Measurements from ENCODE around the gene IRF2BP2.

The IRF2BP2 gene

DNA sequence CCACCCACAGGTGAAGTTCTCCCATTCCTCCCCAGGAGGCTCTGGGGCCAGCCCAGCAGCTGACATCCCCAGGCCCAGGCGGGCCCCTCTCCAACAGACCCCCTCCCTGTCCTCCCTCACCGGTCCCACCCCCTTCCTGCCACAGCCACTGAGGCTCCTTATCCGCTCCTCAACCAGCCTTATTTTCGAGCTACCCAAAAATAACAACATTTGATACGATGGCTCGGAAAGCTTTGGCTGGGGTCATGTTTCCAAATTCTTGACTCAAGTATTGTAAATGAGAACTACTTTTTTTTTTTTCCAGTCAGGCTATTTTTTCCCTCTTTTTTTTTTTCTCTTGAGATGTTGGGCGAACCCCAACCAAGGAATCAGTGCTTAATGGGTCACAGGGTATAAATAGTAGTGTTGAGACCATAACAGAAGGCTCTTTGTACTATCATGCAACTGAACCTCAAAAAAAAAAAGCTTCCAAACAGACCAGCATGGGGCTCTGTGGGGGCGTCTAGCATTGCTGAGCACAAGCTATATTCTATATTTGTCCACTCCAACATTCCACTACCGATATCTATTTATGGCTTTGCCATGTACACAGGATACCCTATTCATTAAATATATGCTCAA is 27.2 kb downstream of the IRF2BP2 start:
- no peak for DNase-seq

DNA sequence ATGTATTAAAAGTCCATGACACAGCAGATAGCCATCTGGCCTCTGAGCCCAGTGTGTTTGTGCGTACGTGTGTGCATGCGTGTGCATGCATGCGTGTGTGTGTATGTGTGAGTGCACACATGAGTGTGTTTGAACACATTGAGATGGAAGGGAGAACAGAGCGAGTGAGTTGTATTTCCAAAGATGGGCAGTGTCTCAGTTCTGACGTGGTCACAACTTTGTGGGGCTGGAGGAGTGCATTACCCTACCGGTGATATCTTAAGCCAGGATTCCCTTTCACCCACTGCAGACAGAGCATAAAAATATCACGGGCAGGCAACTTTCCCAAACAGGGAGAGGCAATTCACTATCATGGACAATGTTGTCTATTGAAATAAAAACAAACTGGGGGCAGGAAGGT is 27.8 kb downstream of the IRF2BP2 start:
- DNase-seq, result no peak

DNA sequence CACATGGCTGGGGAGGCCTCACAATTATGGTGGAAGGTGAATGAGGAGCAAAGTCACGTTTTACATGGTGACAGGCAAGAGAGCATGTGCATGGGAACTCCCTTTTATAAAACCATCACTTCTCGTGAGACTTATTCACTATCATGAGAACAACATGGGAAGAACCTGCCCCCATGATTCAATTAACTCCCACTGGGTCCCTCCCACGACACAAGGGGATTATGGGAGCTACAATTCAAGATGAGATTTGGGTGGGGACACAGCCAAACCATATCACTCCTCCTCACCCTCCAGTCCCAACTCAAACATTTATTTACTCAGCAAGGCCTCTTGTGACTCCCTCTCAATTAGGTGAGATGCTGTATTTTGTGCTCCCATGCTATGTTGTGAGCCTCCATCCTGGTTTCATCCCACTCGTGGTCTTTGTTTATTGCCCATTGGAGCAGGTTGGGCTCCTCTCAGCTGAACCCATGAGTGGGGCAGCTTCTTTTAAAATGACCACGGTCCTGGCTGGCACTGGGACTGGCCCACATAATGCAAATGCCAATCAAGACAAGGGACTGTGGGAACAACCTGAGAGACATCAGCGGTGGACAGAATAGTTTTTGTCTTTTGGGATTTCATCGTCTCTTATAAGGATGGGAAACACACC is 28.8 kb downstream of the IRF2BP2 start:
- no peak for DNase-seq

DNA sequence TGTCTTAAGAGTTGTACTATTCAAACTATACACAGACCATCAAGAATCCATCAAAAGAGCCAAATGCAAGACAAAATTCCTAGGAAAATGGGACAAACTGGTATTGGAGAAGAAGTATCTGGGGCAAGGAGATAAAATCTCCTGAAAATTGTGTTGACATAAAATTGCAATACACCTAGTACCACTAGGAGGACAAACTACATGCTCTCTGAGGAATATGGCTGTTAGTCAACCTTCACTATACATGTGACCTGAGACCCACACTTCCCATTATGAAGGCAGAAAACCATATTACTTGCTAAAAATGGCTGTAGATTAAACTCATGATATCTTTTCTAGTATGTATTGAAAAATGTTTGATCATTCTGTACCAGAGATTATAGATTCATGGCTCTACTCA is 30.0 kb downstream of the IRF2BP2 start:
- no peak for DNase-seq

DNA sequence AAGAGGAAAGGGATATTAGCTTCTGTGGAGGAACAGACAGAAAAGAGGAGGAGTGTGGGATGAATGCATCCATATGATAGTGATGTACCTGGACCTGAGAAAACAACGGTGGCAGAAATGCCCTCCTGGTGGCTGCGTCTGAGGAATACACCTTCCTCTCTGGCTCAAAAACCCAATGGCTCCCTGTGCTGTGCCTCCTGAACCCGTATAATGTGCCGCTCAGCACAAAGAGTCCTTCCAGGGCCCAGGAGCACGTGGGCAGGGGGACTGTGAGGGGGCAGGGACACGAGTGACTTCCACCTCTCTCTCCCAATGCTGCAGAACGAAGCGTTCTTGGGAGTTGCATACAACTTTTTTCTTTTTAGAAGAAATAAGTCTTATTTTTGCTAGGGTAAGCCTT is 31.2 kb downstream of the IRF2BP2 start:
- no peak for DNase-seq

DNA sequence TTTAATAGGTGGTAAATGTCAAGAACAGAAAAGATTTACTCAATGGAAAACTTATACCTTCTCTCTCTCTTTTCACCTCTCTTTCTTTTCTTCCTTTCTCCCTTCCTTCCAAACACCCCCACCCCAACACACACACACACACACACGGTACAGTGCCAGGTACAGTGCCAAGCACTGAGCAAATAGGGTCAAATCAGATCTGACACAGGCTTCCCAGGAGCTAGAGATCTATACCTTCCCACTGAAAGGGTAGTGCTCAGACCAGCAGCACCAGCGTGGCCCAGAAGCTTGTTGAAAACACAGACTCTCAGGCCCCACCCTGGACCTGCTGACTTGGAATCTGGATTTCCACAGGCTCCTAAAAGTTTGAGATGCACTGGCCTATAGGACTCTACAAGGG is 31.9 kb downstream of the IRF2BP2 start:
- DNase-seq, result no peak

DNA sequence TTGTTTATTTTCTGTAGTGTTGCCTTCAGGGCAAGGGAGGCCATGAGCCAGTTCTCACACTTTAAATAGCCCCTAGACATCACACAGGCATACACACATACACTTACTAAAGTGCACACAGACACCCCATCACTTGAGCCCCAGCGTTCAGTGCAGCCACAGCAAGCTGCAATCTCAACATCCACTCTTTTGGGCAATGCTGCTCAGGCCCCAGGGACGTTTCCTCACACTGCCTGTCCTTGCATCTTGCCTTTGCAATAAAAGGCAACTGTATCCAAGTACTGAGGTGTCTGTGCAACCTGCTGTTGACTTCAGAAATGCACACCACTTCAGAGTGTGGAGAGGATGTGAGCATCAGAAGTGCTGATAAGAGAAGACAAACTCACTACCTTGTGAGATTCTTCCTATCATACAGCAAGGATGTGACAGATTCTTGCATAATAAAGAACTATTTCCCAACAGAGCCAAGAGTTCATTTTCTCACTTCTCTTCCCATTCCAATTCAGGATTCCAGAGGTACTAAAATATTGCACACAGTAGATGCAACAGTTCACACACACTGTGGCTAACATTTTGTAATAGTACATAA is 36.2 kb downstream of the IRF2BP2 start:
- DNase-seq, result no peak

DNA sequence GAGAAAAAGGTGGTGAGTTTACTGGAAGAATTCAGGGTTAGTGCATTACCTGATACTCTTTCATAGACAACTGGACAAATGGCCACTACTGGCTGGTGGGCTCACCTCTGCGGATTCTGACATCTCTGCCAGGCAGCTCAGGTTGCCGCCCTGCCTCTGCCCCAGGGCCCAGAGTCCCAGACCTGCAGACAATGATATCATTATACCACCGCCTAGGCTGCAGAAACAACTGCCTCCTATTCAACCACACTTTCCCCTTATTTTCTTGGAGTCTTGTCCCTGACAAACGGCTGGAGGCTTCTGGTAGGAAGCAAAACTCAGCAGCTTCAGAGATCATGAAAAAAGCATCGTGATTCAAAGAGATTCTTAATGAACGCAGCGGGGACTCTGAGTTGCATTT is 37.0 kb downstream of the IRF2BP2 start:
- no peak for DNase-seq

DNA sequence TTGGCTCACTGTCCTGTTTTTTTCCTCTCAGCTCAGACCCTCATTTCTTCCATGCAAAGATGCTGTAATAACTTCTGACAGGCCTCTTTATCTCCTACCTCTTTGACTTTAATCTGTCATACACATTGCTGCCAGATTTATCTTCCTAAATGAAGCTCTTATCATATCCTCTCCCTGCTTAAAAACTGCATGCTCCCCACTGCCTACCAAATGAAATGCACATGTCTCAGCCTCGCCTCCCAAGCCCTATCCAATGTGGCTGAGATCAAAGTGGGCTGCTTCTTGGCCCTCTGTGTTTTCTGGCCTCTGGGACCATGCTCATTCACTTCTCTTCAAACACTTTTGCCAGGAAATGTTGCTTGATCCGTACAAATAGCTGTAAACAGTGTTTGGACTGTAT is 38.3 kb downstream of the IRF2BP2 start:
- DNase-seq, result no peak

DNA sequence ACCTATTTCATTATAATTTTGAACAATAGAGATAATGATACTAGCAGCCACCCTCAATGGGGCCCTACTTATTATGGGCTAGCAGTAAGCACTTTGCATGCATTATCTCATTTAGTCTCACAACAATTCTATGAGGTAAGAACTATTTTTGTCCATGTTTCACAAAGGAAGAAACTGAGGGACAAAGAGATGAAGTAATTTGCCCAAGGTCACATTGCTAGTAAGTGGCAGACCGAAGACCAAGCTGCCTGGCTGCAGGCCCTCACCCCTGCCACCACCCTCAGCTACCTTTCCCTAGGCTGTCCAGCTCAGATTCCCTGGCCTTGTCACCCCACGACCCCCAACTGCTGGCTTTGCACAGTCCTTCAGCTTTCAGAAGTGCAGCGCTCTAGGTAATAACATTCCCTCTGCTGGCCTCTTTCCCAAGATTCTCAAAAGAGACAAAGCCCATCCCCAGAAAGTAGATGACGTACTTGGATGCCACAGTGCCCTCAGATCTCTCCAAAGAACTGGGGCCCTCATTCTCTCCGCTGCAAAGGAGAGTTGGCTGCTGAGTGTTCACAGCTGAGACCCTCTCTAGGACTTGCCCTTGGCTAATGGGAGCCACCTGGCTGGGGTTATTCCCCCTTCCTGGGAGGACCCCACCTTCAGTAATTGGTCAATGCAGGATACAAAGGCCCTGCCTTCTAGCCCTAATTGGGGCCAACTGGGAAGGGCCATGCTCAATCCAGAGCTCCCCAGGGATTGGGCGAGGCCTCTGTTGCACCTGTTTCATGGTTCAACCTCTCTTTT is 39.5 kb downstream of the IRF2BP2 start:
- DNase-seq, result no peak

DNA sequence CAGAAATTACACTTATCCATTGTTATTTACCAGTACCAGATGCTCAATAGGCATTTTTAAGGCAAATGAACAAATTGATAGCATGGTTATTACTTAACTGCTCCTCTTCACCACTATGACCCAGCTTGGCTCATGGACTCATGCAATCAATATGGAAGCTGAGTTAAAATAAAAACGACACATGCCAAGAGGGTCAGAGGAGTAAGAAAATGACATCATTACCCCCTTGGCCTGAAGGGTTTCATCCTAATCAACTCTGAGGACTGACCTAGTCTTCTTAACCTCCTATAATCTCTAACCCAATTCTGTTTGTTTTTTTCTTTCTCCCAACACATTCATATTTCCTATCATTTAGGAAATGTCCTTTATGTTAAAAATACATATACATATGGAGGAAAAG is 41.6 kb downstream of the IRF2BP2 start:
- DNase-seq, result no peak

DNA sequence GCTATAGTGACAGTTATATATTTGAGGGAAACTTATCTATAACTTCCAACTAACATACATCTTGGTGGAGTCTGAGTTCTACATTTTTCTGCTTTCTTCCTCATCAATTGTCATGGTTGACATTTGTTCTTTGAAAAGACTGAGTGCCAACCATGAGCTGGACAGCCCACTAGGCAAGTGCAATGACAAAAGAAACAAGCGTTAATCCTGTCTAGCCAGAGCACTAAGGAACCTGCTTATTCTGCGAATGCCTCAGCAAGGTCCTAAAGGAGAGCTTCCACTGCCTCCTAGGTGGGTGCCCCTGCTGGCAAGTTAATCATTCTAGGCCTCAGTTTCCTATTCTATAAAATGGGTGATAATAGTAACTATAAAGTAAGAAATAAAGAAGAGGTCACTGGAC is 44.8 kb downstream of the IRF2BP2 start:
- no peak for DNase-seq

DNA sequence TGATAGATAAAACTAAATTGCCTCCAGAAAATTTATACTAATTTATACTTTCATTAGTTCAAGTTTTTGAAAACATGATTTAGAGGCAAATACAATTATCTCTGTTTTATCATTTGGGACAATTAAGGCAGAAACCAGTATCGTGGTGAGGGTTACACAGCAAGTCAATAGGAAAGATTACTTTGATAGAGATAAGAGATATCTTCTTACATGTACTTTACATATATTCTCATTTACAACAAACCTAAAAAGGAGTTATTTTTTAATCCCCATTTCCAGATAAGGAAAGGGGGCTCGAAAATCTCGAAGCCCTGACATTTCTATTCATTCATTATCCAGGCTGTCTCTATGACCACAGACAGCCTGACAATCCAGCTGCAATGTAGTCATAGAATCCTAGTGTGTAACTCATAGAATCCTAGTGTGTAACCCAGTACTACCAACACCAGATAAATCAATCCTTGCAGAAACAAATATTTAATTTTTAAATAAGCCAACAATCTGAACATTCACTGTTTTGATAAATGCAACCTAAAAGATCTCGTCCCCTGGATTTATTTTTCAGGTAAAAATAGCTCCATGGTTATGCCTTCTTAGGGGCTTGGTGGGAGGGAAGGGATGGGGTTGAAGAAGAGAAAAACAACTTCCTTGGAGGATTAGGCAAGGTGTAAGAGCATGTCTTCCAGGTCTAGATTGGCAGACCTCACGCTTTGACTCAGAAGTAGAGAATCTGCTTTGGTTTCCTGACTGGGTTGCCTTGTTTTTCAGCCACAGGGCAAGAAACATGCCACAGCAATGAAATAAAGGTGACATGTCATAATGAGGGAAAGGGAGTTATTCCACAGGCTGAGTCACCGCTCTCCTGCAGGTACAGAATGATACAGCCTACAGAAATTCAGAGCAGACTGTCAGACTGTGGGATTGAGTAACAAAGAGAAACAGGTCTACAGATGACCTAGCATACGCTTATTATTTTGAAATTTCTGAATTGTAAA is 45.6 kb downstream of the IRF2BP2 start:
- peak; percentile 48 for DNase-seq

DNA sequence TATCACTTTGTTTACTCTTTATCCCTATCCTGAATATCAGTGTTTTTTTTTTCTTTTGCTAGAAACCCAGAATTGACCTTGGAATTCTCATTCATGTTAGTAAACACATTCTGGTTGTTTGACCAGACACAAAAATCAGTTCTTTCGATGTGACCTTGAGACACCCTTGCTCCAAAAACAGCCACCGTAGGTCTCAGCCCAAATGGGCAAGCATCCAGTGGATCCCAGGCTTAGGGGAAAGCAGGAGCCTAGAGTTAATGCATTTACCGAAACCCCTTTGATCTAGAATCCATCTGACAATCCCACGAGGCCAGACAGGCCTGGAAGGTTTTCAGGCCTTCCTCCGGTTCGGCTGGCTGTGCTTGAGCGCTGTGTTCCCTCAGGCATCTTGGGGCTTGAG is 47.6 kb downstream of the IRF2BP2 start:
- DNase-seq, result no peak

DNA sequence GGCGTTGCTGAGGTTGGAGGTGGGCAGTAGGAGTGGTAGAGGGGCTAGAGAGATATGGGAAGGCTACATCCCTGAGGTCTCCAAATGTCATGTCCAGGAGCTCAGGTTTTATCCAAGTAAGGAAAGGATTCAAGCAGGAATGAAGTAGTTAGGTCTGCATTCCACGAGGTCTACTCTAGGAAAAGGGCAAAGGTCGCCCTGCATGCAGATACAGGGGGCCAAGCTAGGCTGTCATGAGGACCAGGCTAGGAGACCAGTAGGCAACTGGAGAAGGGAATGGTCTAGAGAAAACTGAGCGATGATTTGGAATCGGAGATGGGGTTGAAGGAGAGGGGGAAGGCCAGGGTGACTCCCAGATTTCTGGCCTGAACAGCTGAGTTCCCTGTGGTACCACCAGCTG is 48.7 kb downstream of the IRF2BP2 start:
- DNase-seq, result no peak

DNA sequence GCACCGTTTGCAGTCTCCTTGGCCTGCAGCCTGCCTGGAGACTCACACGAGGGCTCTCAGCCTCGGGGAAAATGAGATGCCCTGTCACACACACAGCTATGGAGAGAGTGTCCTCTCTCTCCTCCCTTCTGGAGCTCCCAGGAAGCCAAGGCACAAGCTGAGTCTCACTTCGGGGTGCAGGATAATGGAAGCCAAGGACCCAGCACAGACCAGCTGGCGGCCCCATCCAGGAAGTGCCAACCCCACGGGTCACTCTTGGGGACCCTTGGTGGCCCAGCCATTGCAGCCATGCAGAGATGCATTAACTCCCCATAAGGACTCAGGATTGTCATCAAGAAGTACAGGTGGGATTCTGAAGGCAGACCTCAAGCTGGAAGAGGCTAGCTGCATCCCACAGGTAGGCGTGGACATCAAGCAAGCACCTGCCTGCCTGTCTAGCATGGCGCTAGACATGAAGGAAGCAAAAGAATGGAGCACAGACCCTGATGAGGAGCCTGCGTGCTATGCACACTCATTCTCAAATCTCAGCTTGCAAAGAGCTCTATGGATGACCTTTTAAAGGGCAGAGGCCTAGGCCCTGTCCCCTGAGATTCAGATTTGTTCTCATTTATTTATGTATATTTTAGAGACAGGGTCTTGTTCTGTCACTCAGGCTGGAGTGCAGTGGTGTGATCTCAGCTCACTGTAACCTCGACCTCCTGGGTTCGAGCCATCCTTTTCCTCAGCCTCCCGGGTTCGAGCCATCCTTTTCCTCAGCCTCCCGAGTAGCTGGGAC is 49.9 kb downstream of the IRF2BP2 start:
- no peak for DNase-seq

DNA sequence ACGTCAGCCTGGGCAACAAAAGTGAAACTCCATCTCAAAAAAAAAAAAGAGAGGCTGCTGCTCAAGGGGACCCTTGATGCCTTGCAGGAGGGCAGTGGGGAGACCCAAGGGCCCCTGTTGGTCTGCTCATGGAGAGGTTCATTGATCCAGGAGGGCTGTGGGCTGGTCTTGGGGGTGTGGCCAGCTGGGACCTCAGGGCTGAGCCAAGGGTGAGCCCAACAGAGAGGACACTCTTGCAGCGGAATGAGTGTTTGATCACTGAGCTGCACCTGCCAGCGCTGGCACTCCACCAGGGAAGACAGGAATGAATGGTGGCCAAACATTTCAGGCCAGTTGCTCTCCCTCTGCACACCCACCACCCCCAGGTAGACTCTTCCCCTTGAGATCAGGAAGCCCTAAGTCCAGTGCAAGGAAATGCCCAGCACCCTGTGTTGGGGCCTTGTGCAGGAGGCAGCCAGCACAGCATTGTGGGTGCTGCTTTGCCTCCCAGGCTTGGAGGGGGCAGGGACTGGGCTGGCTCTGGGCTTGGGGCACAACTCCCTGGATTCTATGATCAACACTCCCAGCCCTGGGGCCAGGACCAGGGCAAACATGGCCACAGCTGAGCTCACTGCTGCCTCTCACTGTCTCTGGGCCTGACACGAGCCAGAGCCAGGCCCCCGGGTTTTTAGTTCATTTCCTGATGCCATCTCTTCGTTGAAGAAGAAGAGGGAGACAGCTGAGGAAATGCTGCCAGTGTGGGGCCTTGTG is 50.7 kb downstream of the IRF2BP2 start:
- no peak for DNase-seq

DNA sequence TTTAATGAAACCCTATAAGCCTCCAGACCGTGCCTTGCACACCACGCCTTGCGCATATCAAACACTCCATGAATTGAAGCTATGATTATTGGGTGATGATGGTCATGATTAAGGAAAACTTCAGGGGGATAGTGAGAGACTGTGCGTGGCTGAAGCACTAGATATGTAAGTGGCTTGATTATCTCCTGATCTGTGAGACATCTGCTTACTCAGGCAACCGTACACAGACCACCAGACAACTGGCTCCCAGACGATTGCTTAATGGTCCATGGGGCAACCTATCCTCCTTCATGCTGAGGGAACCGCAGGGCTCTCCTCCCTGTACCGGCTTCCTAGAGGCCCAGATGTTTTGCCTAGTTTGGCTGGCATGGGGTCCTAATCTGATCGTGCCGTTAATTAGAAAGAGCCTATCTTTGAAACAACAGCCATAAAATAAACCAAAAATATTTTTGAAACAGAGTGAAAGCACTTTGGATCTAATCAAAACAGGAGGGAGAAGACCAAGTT is 51.6 kb downstream of the IRF2BP2 start:
- no peak for DNase-seq

DNA sequence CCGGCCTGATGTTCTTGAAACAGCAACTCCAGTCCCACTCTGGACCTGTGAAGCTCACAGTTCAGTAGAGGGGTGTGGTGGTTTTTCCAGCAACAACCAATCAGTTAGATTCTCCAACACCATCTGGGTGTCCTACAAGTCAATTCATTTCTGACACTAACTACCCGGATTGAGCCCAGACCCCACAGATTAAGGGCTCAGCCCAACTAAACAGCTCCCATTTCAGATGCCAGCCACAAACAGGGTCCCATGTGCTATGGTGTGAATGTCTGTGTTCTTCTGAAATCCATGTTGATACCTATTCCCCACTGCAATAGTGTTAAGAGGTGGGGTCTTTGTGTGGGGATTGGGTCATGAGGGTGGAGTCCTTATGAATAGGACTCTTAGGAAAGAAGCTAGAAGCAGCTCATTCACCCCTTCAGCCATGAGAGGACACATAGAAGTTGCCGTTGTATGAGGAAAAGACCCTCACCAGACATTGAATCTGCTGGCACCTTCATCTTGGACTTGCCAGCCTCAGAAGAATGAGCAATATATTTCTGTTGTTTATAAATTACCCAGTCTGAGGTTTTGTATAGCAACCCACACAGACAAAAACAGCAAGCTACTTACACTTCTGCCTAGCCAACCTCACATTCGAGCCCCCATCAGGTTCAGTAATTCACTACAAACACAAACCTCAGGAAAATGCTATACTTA is 53.6 kb downstream of the IRF2BP2 start:
- DNase-seq, result no peak

Measured in fibroblast of skin of scalp (primary cell).